Osteocyte (in vitro differentiated cells): ENCODE measurements around the gene UGT1A4. TPM values are rescaled to one million over a fixed set of nuclear protein-coding genes. Genes with fewer than 3 reads are reported as not detected.

ENCODE experiments used
- DNase-seq: peaks from one replicate; pipeline ENCODE4 v3.0.0; 2021; ENCODE audit warnings: mixed read lengths; ENCODE audit not compliant: unreplicated experiment; ENCODE audit errors: extremely low spot score
- H3K27ac Mint-ChIP-seq: one replicate; pipeline ENCODE4 v1.8.0; 2021; ENCODE audit warnings: mild to moderate bottlenecking, mixed read lengths; ENCODE audit not compliant: unreplicated experiment
- H3K27me3 Mint-ChIP-seq: one replicate; pipeline ENCODE4 v1.8.0; 2021; ENCODE audit warnings: mixed read lengths; ENCODE audit not compliant: unreplicated experiment
- H3K36me3 Mint-ChIP-seq: one replicate; pipeline ENCODE4 v1.8.0; 2021; ENCODE audit warnings: mixed read lengths; ENCODE audit not compliant: unreplicated experiment
- H3K4me1 Mint-ChIP-seq: one replicate; pipeline ENCODE4 v1.8.0; 2021; ENCODE audit warnings: mixed read lengths; ENCODE audit not compliant: unreplicated experiment
- H3K4me3 Mint-ChIP-seq: one replicate; pipeline ENCODE4 v1.8.0; 2021; ENCODE audit warnings: mild to moderate bottlenecking, moderate library complexity, mixed read lengths; ENCODE audit not compliant: unreplicated experiment
- H3K9me3 Mint-ChIP-seq: one replicate; pipeline ENCODE4 v1.8.0; 2021; ENCODE audit warnings: mixed read lengths; ENCODE audit not compliant: unreplicated experiment
- total RNA-seq: library from RNA; stranded (reverse); gene quantifications from 2 replicates; pipeline ENCODE4 v1.2.1, GENCODE V29; 2021
- TF ChIP-seq, protein P1 (sequence below): fragments of 200-600 bp; sonication (generic); IDR thresholded peaks from 2 replicates; pipeline ENCODE4 v1.5.0; 2021; ENCODE audit warnings: antibody characterized with exemption, mild to moderate bottlenecking, moderate library complexity

UGT1A4 gene
- total RNA-seq, 1 donor from 2014 or later, result not detected

GRCh38 chr2:233769260-233769659 is 50.7 kb downstream of the UGT1A4 start:
- Mint-ChIP-seq H3K27me3 (peaks cover 20% of the 10 kb centered on the region), H3K9me3 (no peaks in the 10 kb centered on the region), H3K27ac (no peak overlapping the region), H3K36me3 (no peaks in the 10 kb centered on the region), H3K4me1 (peaks cover 4% of the 10 kb centered on the region), H3K4me3 (no peak overlapping the region)
- DNase-seq, result no peak
- TF ChIP-seq, protein P1, sequence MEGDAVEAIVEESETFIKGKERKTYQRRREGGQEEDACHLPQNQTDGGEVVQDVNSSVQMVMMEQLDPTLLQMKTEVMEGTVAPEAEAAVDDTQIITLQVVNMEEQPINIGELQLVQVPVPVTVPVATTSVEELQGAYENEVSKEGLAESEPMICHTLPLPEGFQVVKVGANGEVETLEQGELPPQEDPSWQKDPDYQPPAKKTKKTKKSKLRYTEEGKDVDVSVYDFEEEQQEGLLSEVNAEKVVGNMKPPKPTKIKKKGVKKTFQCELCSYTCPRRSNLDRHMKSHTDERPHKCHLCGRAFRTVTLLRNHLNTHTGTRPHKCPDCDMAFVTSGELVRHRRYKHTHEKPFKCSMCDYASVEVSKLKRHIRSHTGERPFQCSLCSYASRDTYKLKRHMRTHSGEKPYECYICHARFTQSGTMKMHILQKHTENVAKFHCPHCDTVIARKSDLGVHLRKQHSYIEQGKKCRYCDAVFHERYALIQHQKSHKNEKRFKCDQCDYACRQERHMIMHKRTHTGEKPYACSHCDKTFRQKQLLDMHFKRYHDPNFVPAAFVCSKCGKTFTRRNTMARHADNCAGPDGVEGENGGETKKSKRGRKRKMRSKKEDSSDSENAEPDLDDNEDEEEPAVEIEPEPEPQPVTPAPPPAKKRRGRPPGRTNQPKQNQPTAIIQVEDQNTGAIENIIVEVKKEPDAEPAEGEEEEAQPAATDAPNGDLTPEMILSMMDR, result no peak

GRCh38 chr2:233772153-233772552 is 53.6 kb downstream of the UGT1A4 start:
- Mint-ChIP-seq H3K27ac (no peak overlapping the region), H3K9me3 (no peaks in the 10 kb centered on the region), H3K4me1 (no peaks in the 10 kb centered on the region), H3K4me3 (no peak overlapping the region), H3K36me3 (no peaks in the 10 kb centered on the region), H3K27me3 (peaks cover 21% of the 10 kb centered on the region)
- DNase-seq, result no peak
- TF ChIP-seq, protein P1, result no peak

DNA sequence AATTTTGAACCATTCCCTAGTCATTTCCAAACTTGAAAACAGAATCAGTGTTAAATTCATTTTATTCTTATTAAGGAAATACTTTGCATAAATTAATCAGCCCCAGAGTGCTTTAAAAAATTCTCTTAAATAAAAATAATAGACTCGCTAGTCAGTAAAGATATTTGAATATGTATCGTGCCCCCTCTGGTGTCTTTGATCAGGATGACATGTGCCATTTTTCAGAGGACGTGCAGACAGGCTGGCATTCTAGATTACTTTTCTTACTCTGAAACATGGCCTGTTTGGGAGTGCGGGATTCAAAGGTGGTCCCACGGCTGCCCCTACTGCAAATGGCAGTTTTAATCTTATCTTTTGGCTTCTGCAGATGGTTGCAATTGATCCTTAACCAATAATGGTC is 54.0 kb downstream of the UGT1A4 start:
- no peak for DNase-seq
- H3K9me3 Mint-ChIP-seq, result no peaks in the 10 kb centered on the region
- H3K4me1 Mint-ChIP-seq, result no peaks in the 10 kb centered on the region
- TF ChIP-seq, protein P1, result no peak
- H3K27ac Mint-ChIP-seq, result no peak overlapping the region
- no peaks in the 10 kb centered on the region for H3K36me3 Mint-ChIP-seq
- no peak overlapping the region for H3K4me3 Mint-ChIP-seq
- H3K27me3 Mint-ChIP-seq, result peaks cover 18% of the 10 kb centered on the region

GRCh38 chr2:233773854-233774253 is 55.3 kb downstream of the UGT1A4 start:
- Mint-ChIP-seq H3K36me3 (no peaks in the 10 kb centered on the region), H3K9me3 (peaks cover 7% of the 10 kb centered on the region), H3K4me3 (no peak overlapping the region), H3K27ac (no peak overlapping the region), H3K4me1 (no peaks in the 10 kb centered on the region), H3K27me3 (peaks cover 12% of the 10 kb centered on the region)
- DNase-seq, result no peak
- TF ChIP-seq, protein P1, result no peak

DNA sequence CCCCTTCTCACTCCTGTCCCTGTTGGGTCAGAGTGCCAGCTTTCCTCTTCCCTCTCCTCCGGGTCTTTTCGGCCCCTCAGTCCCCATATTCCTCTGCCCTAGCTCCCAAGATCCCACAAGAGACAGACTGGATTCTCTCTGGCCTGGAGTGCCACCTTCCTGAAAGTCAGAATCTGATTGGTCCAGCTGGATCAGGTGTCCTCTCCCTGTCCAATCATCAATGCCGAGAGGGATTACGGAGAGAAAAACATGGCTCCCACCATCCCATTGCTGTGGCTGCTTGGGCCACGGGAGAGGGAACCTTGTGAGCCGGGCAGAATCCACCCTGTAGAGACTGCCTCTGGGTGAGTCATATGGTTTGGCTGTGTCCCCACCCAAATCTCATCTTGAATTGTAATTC is 56.9 kb downstream of the UGT1A4 start:
- no peaks in the 10 kb centered on the region for H3K4me1 Mint-ChIP-seq

More for the DNA sequence above, 56.9 kb downstream of the UGT1A4 start:
- DNase-seq, result no peak
- TF ChIP-seq, protein P1, result no peak
- peaks cover 11% of the 10 kb centered on the region for H3K27me3 Mint-ChIP-seq
- no peak overlapping the region for H3K4me3 Mint-ChIP-seq
- no peak overlapping the region for H3K27ac Mint-ChIP-seq
- H3K9me3 Mint-ChIP-seq, result peaks cover 7% of the 10 kb centered on the region
- H3K36me3 Mint-ChIP-seq, result no peaks in the 10 kb centered on the region
